DND-41 (cell line): ENCODE measurements around the gene BSG.

Experiments
- CTCF ChIP-seq: IDR thresholded peaks from 2 replicates; pipeline ENCODE4 v1.5.1; 2012; ENCODE audit warnings: borderline replicate concordance, low read length, moderate library complexity, mild to moderate bottlenecking; ENCODE audit not compliant: poor library complexity, severe bottlenecking; ENCODE audit errors: extremely low read depth
- EZH2 ChIP-seq: IDR thresholded peaks from 3 replicates; pipeline ENCODE4 v1.6.1; 2012; ENCODE audit warnings: borderline replicate concordance, low read depth, mild to moderate bottlenecking, moderate library complexity, low read length, inconsistent platforms; ENCODE audit not compliant: severe bottlenecking

GRCh38 chr19:588093-588740 is 15.8 kb downstream of the BSG start:
- TF ChIP-seq CTCF (peak; percentile 74), EZH2 (peak; percentile 45)
